Ovary (tissue), 3 donors: ENCODE measurements around the gene DLG5.

Source experiments
- CTCF ChIP-seq, 3 donors: fragments of 450-650 bp in 2 of 3; fragments of 200-600 bp in 1 of 3; IDR thresholded peaks; one replicate each; pipeline versions ENCODE4 v1.5.1 to v1.8.0; 2016 to 2022; ENCODE audit warnings: antibody characterized with exemption in 3 of 3, mild to moderate bottlenecking in 1 of 3
- POLR2A ChIP-seq: fragments of 450-650 bp; IDR thresholded peaks from one replicate; pipeline ENCODE4 v1.6.1; 2017; ENCODE audit warnings: antibody characterized with exemption, mild to moderate bottlenecking, moderate library complexity
- donor health status: DM: no; HTN: no; CAD: no.

- TF ChIP-seq CTCF (IDR thresholded peaks at IDR 0.05) (no peak), POLR2A (no peak)
These were observed 11.0 kb downstream of the DLG5 start for GRCh38 chr10:77915319-77916105.
